HTR-8/SVneo (cell line): ENCODE measurements around the gene FOXI2.

Source experiments
- DNase-seq: peaks from one replicate; pipeline ENCODE4 v3.0.0; 2011; ENCODE audit warnings: low spot score, mixed read lengths; ENCODE audit not compliant: insufficient read length
- FAIRE-seq: peaks from 2 replicates; lab custom pipeline; 2011; peaks lifted over from hg19 to GRCh38; lab: Jason Lieb, UNC

Gene FOXI2

DNA sequence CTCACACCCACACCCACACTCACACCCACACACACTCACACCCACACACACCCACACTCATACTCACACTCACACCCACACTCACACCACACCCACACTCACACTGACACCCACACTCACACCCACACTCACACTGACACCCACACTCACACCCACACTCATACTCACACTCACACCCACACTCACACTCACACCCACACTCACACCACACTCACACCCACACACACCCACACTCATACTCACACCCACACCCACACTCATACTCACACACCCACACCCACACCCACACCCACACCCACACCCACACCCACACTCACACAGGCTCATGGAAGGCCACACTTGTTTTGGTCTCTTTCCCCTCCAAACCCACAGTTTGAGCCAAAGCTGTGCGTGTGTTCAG lies 2.9 kb downstream of the FOXI2 start:
- FAIRE-seq = peak; percentile 4
- no peak for DNase-seq

GRCh38 chr10:127740596-127740995 lies 3.6 kb downstream of the FOXI2 start:
- FAIRE-seq (no peak), DNase-seq (no peak)

GRCh38 chr10:127743205-127743604 lies 6.2 kb downstream of the FOXI2 start:
- DNase-seq (no peak), FAIRE-seq (no peak)

GRCh38 chr10:127744956-127745355 lies 8.0 kb downstream of the FOXI2 start:
- no peak for DNase-seq
- no peak for FAIRE-seq

GRCh38 chr10:127745861-127746260 lies 8.9 kb downstream of the FOXI2 start:
- DNase-seq = no peak

DNA sequence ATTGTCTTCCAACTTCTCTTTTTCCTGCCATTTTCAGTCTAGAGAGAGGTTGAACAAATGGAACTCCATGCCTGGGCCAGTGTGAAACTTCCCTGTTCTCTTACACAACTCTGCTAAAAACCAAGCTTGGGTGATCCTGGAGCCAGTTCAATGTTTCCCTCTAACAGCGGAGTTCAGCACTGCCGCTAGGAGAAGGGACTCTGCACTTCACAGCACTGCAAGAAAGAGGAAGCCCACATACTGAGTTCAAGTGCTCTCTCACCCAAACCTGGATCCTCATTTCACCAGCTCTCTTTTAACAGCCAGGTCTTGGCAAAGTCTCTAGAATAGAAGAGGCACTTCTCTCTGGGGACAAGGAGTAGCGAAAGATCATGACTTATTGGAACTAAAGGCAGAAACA lies 18.8 kb downstream of the FOXI2 start:
- no peak for DNase-seq

More at GRCh38 chr10:127745861-127746260, 8.9 kb downstream of the FOXI2 start:
- FAIRE-seq = no peak

GRCh38 chr10:127756264-127756663 lies 19.3 kb downstream of the FOXI2 start:
- FAIRE-seq = no peak
- no peak for DNase-seq

More for the DNA sequence above, 18.8 kb downstream of the FOXI2 start:
- no peak for FAIRE-seq

- FAIRE-seq (no peak), DNase-seq (no peak)
Observed at GRCh38 chr10:127757033-127757432, 20.0 kb downstream of the FOXI2 start.

GRCh38 chr10:127759276-127759675 lies 22.3 kb downstream of the FOXI2 start:
- DNase-seq (no peak), FAIRE-seq (no peak)

DNA sequence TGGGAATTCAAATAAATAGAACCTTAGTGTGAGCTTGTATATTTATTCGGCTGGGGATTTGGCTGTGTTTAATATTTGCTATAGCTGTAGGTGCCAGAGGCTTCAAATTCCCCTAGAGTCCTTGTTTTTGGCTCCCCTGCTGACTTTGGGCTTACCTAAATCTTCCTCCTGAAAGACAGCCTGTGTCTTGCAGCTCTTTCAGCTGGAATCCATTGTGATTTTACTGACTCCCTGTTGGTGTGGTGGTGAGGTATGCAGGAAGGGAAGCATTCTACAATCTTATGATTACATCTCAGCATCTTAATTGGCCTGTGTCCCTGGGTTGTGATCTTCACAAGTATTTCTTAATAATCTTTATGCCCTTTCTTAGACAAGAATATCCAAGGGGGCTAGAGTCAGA lies 25.9 kb downstream of the FOXI2 start:
- no peak for DNase-seq
- no peak for FAIRE-seq

DNA sequence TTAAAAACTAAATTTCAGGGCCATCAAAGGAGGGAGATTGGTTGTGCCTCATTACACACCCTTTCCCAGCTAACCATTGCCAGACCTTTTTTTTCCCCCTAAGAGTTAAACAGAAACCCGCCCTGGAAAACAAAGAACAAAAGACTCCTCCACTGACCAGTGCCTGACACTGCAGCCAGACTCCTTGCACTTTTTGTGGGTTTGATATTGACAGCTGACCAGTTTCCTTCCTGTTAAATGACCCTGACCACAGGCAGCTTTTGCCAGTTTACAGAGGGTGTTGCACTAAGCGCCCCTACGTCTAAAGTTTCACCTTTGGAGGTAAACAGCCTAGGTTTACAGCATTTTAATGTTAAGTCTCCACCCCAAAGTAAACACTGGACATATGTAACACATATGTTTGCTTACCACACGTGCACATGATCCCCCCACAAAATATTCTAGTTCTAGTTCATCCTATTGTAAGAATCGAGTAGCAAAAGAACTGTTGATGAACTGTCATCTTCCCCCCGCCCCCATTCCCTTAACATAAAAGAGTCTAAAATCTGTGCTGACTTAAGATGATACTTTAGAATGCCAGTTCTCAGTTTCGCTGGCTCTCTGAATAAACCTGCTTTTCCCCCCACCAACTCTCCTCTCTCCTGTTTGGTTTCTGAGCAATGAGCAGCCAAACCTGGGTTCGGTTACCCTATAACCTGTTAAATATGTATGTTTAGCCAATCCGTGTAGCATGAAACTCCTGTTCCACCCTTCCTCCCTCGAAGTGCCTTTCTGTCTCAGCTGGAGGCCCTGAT lies 38.0 kb downstream of the FOXI2 start:
- DNase-seq = no peak
- FAIRE-seq = no peak

DNA sequence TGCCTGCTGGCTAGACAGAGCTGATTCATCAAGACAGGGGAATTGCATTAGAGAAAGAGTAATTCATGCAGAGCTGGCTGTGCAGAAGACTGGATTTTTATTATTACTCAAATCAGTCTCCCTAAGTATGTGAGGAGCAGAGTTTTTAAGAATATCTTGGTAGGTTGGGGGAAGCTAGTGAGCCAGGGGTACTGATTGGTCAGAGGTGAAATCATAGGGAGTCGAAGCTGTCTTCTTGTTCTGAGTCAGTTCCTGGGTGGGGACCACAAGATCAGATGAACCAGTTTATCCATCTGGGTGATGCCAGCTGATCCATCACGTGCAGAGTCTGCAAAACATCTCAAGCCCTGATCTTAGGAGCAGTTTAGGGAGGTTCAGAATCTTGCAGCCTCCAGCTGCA lies 39.8 kb downstream of the FOXI2 start:
- DNase-seq (no peak), FAIRE-seq (no peak)

DNA sequence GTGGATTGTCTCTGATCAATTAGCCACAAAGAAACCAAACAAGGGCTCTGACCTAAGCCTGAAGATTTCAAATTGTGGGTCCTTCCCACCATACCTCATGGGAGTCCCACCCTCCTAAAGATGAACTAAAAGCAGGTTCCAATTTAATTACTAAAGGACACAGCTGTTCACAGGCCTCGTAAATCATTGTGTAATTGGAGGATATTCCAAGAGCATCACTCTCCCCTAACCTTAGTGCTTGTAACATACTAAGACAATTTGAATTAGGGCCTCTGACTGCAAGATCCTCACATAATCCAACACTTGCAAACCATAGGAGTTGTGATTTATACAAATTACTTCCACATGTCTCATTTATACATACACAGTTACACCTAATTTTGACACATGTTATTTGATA lies 44.4 kb downstream of the FOXI2 start:
- FAIRE-seq (no peak), DNase-seq (no peak)

- DNase-seq = no peak
- no peak for FAIRE-seq
Observed at GRCh38 chr10:127787873-127788272, 50.9 kb downstream of the FOXI2 start.

- DNase-seq (no peak), FAIRE-seq (no peak)
Observed at GRCh38 chr10:127790066-127790624, 53.2 kb downstream of the FOXI2 start.
